GM21390 (cell line): ENCODE results near the gene LRRK2.

Source experiments
- ATAC-seq: cut with Tn5 transposase; IDR thresholded peaks from one replicate; pipeline ENCODE4 v1.9.1; 2021; ENCODE audit not compliant: unreplicated experiment

LRRK2 gene

DNA sequence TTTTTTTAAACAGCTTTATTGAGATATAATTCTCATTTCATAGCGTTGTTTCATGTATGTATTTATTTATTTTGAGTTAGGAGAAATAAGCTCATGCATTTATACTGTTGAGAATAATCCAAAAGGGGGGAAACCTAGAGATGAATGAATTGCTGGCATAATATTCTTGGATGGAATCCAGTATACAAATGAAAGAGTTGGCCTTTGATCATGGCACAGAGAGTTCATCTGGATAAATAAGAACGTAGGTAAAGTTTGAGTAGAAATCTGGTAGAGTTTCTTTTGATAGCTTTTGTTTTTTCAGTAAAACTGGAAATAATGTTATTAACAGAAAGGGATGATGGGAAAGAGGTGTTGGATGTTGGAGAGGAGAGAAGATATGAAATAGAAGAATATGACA is 166.2 kb downstream of the LRRK2 start:
- ATAC-seq: no peak

DNA sequence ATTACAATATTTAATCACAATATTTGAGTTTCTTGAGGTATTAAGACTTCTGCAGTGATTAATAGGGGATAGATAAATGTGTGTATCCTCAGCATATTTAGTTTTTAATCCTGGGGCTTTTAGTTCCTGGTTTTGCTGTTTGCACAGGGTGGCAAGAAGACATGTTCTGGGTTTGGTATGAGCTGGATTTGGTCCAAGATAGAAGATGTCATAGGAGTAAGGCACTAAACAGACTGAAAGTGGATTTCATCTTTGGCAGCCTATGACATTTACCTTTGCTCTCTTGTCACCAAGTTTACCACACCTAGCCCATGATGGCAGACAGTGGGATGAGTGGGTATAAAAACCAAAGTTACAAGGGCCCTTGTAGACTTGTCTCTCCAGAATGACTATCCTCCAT is 168.2 kb downstream of the LRRK2 start:
- ATAC-seq: no peak

DNA sequence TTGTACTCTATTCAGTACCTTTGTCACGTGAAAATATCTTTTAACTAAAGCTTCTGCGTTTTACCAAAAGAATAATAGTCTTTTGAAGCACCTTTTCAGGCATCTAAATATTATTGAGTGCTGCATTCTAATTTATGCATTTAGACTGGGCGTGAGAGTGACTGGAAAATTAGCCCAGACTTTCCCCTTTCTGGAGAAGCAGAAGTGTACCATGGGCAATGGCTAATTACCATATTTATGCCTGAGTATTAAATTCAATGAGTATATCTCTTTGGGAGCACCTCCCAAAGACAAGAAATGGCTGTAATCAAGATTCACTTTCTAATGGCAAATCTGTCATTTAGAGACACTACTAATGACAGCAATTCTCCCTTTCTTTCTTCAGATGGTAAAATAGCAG is 174.9 kb downstream of the LRRK2 start:
- no peak for ATAC-seq

DNA sequence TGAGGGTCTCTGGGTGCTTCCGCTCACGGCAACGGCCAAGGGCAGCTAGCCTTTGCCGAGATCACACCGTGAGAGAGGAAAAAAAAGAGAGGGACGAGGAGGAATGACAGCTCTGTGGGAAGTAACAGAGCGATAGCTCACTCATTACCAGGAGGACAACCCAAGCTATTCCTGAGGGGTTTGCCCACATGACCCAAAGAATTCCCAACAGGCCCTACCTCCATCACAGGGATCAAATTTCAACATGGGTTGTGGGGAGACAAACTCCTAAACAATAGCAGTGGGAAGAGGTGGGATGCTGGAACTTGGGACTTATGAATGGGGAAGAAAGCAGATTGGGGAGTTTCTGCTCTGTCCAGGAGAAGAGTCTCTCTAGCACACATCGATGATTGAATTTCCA is 180.6 kb downstream of the LRRK2 start:
- ATAC-seq: no peak
